Liver (tissue), 9 donors: ENCODE measurements around the gene MAFG. TPM values are rescaled to one million over a fixed set of nuclear protein-coding genes. Genes with fewer than 3 reads are reported as not detected.

Experiments used
- DNase-seq: peaks from one replicate; pipeline ENCODE4 v3.0.0-alpha.2; 2017; ENCODE audit warnings: low spot score
- H3K27ac ChIP-seq, 2 donors: one replicate each; pipeline ENCODE4 v1.7.0; 2013; ENCODE audit warnings: inconsistent platforms in 2 of 2, low read length in 2 of 2, control low read depth in 1 of 2, low read depth in 1 of 2, mild to moderate bottlenecking in 1 of 2
- H3K27me3 ChIP-seq, 4 donors: one replicate each; pipeline versions ENCODE4 v1.6.1 to v1.7.0; 2013; ENCODE audit warnings: low read length in 3 of 4, inconsistent platforms in 1 of 4, mild to moderate bottlenecking in 1 of 4, moderate library complexity in 1 of 4; ENCODE audit not compliant: control insufficient read depth in 4 of 4, insufficient read depth in 4 of 4
- H3K36me3 ChIP-seq, 4 donors: one replicate each; pipeline versions ENCODE4 v1.6.1 to v1.7.0; 2013; ENCODE audit warnings: low read length in 3 of 4, mild to moderate bottlenecking in 3 of 4, low read depth in 1 of 4, moderate library complexity in 1 of 4; ENCODE audit not compliant: control insufficient read depth in 4 of 4, insufficient read depth in 3 of 4
- H3K4me1 ChIP-seq, 4 donors: one replicate each; pipeline versions ENCODE4 v1.6.1 to v1.7.0; 2013; ENCODE audit warnings: low read length in 3 of 4, mild to moderate bottlenecking in 3 of 4, moderate library complexity in 1 of 4; ENCODE audit not compliant: control insufficient read depth in 4 of 4, insufficient read depth in 4 of 4
- H3K4me3 ChIP-seq, 3 donors: one replicate each; pipeline versions ENCODE4 v1.6.1 to v1.7.0; 2013; ENCODE audit warnings: low read length in 3 of 3, control low read depth in 1 of 3, low read depth in 1 of 3, mild to moderate bottlenecking in 1 of 3
- H3K9ac ChIP-seq, 2 donors: one replicate each; pipeline ENCODE4 v1.7.0; 2013; ENCODE audit warnings: low read length in 2 of 2, mild to moderate bottlenecking in 2 of 2, moderate library complexity in 2 of 2, control low read depth in 1 of 2, low read depth in 1 of 2
- H3K9me3 ChIP-seq, 4 donors: one replicate each; pipeline versions ENCODE4 v1.6.1 to v1.7.0; 2013; ENCODE audit warnings: low read length in 3 of 4; ENCODE audit not compliant: control insufficient read depth in 4 of 4
- EGR1 ChIP-seq, 2 donors: IDR thresholded peaks; 2 replicates each; pipeline ENCODE4 v1.6.1; 2016 to 2018; ENCODE audit warnings: antibody characterized with exemption in 2 of 2, low read depth in 2 of 2
- FOXA1 ChIP-seq: IDR thresholded peaks from 2 replicates; pipeline ENCODE4 v1.6.1; 2016; ENCODE audit warnings: antibody characterized with exemption
- FOXA2 ChIP-seq: IDR thresholded peaks from 2 replicates; pipeline ENCODE4 v1.6.1; 2016; ENCODE audit warnings: antibody characterized with exemption
- GABPA ChIP-seq, 2 donors: IDR thresholded peaks in 1 of 2; conservative IDR thresholded peaks in 1 of 2; 2 replicates each; pipeline ENCODE4 v1.6.1; 2016; ENCODE audit warnings: antibody characterized with exemption in 2 of 2, mild to moderate bottlenecking in 1 of 2, moderate library complexity in 1 of 2
- HNF4A ChIP-seq, 2 donors: conservative IDR thresholded peaks; 2 replicates each; pipeline ENCODE4 v1.6.1; 2016; ENCODE audit warnings: antibody characterized with exemption in 2 of 2, mild to moderate bottlenecking in 2 of 2
- HNF4G ChIP-seq: IDR thresholded peaks from 2 replicates; pipeline ENCODE4 v1.6.1; 2016; ENCODE audit warnings: antibody characterized with exemption
- JUND ChIP-seq, 2 donors: IDR thresholded peaks; 2 replicates each; pipeline ENCODE4 v1.6.1; 2016; ENCODE audit warnings: antibody characterized with exemption in 2 of 2
- NR2F2 ChIP-seq: IDR thresholded peaks from 2 replicates; pipeline ENCODE4 v1.6.1; 2016; ENCODE audit warnings: antibody characterized with exemption
- RAD21 ChIP-seq, 2 donors: IDR thresholded peaks; 2 replicates each; pipeline ENCODE4 v1.6.1; 2016; ENCODE audit warnings: antibody characterized with exemption in 2 of 2, mild to moderate bottlenecking in 2 of 2
- RXRA ChIP-seq, 2 donors: IDR thresholded peaks; 2 replicates each; pipeline ENCODE4 v1.6.1; 2017 to 2018; ENCODE audit warnings: antibody characterized with exemption in 2 of 2, mild to moderate bottlenecking in 1 of 2
- SP1 ChIP-seq: IDR thresholded peaks from 2 replicates; pipeline ENCODE4 v1.6.1; 2018; ENCODE audit warnings: antibody characterized with exemption, mild to moderate bottlenecking
- TAF1 ChIP-seq: conservative IDR thresholded peaks from 2 replicates; pipeline ENCODE4 v1.6.1; 2016; ENCODE audit warnings: antibody characterized with exemption, mild to moderate bottlenecking
- YY1 ChIP-seq: IDR thresholded peaks from 2 replicates; pipeline ENCODE4 v1.6.1; 2016; ENCODE audit warnings: antibody characterized with exemption, mild to moderate bottlenecking
- WGBS: extraction: QIAGEN DNeasy Blood & Tissue Kit; methylation state at CpG from one replicate; pipeline ENCODE4 v1.1.7; 2013; 5-methylcytosine and 5-hydroxymethylcytosine counted together
- polyA plus RNA-seq, 2 donors: library from polyadenylated mRNA; stranded (reverse) in 1 of 2; unstranded in 1 of 2; fragments of 200-250 nt in 1 of 2; fragments of >200 nt in 1 of 2; fragmentation: Nextera tagmentation in 1 of 2; extraction: Ambion mirVana in 1 of 2; gene quantifications; one replicate each; pipeline versions ENCODE4 v1.2.1 to v1.2.3, GENCODE V29; 2013 to 2015
- total RNA-seq, 2 donors: library from RNA; depleted of rRNA; stranded (reverse); fragments of >200 nt; gene quantifications; one replicate each; pipeline ENCODE4 v1.2.3, GENCODE V29; 2014
- TF ChIP-seq, protein P1 (sequence below): IDR thresholded peaks from 2 replicates; pipeline ENCODE4 v1.6.1; 2016; ENCODE audit warnings: antibody characterized with exemption
- TF ChIP-seq, protein P2 (sequence below): IDR thresholded peaks from 2 replicates; pipeline ENCODE4 v1.6.1; 2016; ENCODE audit warnings: antibody characterized with exemption, mild to moderate bottlenecking
- TF ChIP-seq, protein P3 (sequence below): fragments of 150-350 bp; IDR thresholded peaks from 2 replicates; pipeline ENCODE4 v1.5.1; 2017; ENCODE audit warnings: improper control_type of control experiment, low read depth, low read length; ENCODE audit not compliant: missing input control
- TF ChIP-seq, protein P4 (sequence below): IDR thresholded peaks from 2 replicates; pipeline ENCODE4 v1.6.1; 2016; ENCODE audit warnings: antibody characterized with exemption
- TF ChIP-seq, protein P5 (sequence below): IDR thresholded peaks from 2 replicates; pipeline ENCODE4 v1.6.1; 2016; ENCODE audit warnings: antibody characterized with exemption
- donor health status: healthy.
- donor health status: healthy.
- donor health status: healthy.
- donor health status: healthy.
- donor health status: healthy.

MAFG gene
- total and polyA plus RNA-seq, 4 donors = 3.0 to 17.0 (median 8.9) TPM

DNA sequence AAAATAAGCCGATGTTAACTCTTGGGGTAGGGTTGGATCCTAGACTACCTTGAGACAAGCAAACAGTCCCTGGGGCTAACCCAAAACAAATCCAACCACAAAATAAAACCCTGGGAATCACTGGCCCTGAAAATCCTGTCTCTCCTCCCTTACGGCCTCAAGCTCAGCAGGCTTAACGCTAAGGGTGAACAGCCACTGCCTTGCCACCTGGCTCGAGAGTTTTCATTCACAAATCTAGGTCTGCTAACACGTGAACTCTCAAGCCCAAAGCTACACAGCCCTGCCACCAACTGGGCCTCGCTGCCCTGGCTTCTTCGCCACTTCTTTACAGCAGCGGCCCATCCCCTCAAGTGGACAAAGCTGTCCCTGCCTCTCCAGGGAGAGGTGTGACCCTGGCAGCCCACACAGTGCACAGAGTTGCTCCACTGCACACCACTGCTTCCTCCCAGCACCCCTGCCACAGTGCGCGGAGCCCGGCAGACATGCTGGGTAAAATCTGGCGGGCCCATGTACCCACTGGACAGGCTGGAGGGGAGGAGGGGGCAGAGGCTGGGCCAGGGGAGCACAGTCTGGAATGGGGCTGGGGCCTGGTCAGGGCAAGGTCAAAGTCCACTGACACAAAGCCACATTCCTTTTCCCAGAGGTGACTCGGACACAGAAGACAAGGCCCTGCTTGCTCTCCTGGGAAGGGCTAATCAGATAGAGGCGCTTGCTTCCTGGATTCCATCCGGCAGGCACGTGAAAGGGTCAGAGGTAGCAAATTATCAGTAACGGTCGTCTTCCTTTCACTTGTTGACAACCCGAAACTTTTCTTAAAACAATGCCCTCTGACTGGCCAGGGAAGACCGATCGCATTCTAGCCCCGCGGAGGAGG lies 17.3 kb downstream of the MAFG start:
- no peaks in the 10 kb centered on the region for H3K9me3 ChIP-seq
- peaks cover 8 to 41% (median 16%) of the 10 kb centered on the region in 4 donors for H3K4me1 ChIP-seq
- peak overlapping the region; percentile 85 to 86 for H3K27ac ChIP-seq
- DNase-seq = no peak
- TF ChIP-seq, protein P1, sequence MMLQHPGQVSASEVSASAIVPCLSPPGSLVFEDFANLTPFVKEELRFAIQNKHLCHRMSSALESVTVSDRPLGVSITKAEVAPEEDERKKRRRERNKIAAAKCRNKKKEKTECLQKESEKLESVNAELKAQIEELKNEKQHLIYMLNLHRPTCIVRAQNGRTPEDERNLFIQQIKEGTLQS = no peak
- TF ChIP-seq TAF1 = no peak
- TF ChIP-seq EGR1 (IDR thresholded peaks at IDR 0.05; ENCODE audit: low read depth in 2 of 2) = no peak
- no peak for TF ChIP-seq FOXA1
- TF ChIP-seq RXRA (IDR thresholded peaks at IDR 0.05) = peak; percentile 82 to 85
- TF ChIP-seq NR2F2 = peak; percentile 75
- TF ChIP-seq HNF4A (conservative IDR thresholded peaks at IDR 0.05) = peak; percentile 94 to 96
- TF ChIP-seq, protein P2, sequence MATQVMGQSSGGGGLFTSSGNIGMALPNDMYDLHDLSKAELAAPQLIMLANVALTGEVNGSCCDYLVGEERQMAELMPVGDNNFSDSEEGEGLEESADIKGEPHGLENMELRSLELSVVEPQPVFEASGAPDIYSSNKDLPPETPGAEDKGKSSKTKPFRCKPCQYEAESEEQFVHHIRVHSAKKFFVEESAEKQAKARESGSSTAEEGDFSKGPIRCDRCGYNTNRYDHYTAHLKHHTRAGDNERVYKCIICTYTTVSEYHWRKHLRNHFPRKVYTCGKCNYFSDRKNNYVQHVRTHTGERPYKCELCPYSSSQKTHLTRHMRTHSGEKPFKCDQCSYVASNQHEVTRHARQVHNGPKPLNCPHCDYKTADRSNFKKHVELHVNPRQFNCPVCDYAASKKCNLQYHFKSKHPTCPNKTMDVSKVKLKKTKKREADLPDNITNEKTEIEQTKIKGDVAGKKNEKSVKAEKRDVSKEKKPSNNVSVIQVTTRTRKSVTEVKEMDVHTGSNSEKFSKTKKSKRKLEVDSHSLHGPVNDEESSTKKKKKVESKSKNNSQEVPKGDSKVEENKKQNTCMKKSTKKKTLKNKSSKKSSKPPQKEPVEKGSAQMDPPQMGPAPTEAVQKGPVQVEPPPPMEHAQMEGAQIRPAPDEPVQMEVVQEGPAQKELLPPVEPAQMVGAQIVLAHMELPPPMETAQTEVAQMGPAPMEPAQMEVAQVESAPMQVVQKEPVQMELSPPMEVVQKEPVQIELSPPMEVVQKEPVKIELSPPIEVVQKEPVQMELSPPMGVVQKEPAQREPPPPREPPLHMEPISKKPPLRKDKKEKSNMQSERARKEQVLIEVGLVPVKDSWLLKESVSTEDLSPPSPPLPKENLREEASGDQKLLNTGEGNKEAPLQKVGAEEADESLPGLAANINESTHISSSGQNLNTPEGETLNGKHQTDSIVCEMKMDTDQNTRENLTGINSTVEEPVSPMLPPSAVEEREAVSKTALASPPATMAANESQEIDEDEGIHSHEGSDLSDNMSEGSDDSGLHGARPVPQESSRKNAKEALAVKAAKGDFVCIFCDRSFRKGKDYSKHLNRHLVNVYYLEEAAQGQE = peak; percentile 39
- TF ChIP-seq YY1 = no peak
- TF ChIP-seq RAD21 (IDR thresholded peaks at IDR 0.05) = peak in 1 of 2 donors; percentile 28
- TF ChIP-seq, protein P3, sequence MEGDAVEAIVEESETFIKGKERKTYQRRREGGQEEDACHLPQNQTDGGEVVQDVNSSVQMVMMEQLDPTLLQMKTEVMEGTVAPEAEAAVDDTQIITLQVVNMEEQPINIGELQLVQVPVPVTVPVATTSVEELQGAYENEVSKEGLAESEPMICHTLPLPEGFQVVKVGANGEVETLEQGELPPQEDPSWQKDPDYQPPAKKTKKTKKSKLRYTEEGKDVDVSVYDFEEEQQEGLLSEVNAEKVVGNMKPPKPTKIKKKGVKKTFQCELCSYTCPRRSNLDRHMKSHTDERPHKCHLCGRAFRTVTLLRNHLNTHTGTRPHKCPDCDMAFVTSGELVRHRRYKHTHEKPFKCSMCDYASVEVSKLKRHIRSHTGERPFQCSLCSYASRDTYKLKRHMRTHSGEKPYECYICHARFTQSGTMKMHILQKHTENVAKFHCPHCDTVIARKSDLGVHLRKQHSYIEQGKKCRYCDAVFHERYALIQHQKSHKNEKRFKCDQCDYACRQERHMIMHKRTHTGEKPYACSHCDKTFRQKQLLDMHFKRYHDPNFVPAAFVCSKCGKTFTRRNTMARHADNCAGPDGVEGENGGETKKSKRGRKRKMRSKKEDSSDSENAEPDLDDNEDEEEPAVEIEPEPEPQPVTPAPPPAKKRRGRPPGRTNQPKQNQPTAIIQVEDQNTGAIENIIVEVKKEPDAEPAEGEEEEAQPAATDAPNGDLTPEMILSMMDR = no peak
- TF ChIP-seq, protein P4, sequence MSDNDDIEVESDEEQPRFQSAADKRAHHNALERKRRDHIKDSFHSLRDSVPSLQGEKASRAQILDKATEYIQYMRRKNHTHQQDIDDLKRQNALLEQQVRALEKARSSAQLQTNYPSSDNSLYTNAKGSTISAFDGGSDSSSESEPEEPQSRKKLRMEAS = no peak
- peak; percentile 84 for TF ChIP-seq HNF4G
- peak; percentile 87 for TF ChIP-seq SP1
- TF ChIP-seq GABPA (IDR thresholded peaks at IDR 0.05 in 1 of 2, conservative IDR thresholded peaks at IDR 0.05 in 1 of 2) = no peak
- TF ChIP-seq JUND (IDR thresholded peaks at IDR 0.05) = no peak
- no peak for TF ChIP-seq FOXA2
- TF ChIP-seq, protein P5, sequence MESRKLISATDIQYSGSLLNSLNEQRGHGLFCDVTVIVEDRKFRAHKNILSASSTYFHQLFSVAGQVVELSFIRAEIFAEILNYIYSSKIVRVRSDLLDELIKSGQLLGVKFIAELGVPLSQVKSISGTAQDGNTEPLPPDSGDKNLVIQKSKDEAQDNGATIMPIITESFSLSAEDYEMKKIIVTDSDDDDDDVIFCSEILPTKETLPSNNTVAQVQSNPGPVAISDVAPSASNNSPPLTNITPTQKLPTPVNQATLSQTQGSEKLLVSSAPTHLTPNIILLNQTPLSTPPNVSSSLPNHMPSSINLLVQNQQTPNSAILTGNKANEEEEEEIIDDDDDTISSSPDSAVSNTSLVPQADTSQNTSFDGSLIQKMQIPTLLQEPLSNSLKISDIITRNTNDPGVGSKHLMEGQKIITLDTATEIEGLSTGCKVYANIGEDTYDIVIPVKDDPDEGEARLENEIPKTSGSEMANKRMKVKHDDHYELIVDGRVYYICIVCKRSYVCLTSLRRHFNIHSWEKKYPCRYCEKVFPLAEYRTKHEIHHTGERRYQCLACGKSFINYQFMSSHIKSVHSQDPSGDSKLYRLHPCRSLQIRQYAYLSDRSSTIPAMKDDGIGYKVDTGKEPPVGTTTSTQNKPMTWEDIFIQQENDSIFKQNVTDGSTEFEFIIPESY = no peak
- peak overlapping the region; percentile 68 to 72 for H3K9ac ChIP-seq
- peaks cover 16 to 54% (median 29%) of the 10 kb centered on the region in 4 donors for H3K36me3 ChIP-seq
- H3K4me3 ChIP-seq = peak overlapping the region; percentile 76 to 90 (median 87)
- H3K27me3 ChIP-seq = no peaks in the 10 kb centered on the region
- WGBS = 15% methylated on average over 23 of the region's 23 CpGs
